ENCODE measurements around the gene CCDC30.

CCDC30 gene

DNA sequence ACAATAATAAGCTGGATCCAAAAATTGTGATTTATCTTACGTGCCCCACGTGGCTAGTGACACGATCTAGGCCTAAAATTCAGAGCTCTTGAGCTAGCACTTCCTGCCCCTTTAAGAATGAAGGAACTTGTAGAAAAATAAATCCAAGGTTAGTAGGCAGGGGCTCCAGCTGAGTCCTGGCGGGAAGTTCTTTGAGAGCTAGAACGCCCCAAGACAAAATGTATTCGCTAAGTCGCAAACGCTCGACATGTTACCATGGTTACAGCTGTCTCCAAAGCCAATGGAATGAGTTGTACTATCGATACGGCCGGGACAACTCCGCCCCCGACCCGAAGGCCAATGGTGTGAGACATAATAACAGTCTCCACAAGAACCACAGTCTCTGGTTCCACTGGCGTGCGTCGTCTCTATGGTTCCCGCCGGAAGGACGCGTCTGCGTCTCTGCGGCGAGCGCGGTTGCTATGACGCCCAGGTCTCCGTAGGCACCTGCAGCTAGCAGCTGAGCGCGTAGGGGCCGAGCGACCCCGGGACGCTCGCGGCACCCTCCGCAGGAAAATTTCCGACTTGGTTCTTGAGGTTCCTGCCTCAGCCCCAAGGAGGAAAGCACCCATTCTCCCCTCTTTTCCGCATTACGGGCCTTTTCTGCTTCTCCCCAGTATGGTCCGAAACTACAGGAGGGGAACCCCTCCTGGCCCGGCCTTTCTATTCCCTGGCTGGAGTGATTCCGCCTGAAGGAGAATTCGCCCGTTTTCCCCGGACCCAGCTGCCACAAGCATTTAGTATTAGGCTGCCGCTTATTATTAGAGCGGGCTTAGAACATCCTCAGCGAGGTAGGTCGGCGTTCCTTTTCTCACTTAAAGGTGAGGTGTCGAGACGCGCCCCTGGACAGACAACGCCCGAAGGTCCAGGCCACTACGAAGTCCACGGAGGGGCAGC, at the start of gene CCDC30:
Gene CCDC30 (plus strand): TSS at position 459 of the 936 bp plus-strand sequence. CDS start 17,266 bp downstream, outside the sequence.
- Histone ChIP-seq H3K36me3 (ENCODE audit: insufficient read depth, low read length) (peaks cover 3% of the 10 kb centered on the region), H3K4me1 (ENCODE audit: insufficient read depth, low read length) (peaks cover 17% of the 10 kb centered on the region), H2AFZ (ENCODE audit: low read depth, low read length) (peak within 1 kb of the TSS; percentile 91), H3K4me3 (ENCODE audit: low read length) (peak within 1 kb of the TSS; percentile 91), H3K27me3 (ENCODE audit: insufficient read depth, low read length) (no peaks in the 10 kb centered on the region), H3K9me3 (ENCODE audit: low read length) (no peaks in the 10 kb centered on the region)

- Histone ChIP-seq H3K4me1 (ENCODE audit: insufficient read depth, low read length) (peaks cover 3% of the 10 kb centered on the region), H2AFZ (ENCODE audit: low read depth, low read length) (no peak overlapping the region), H3K36me3 (ENCODE audit: insufficient read depth, low read length) (no peaks in the 10 kb centered on the region), H3K27me3 (ENCODE audit: insufficient read depth, low read length) (no peaks in the 10 kb centered on the region), H3K4me3 (ENCODE audit: low read length) (no peak overlapping the region), H3K9me3 (ENCODE audit: low read length) (no peaks in the 10 kb centered on the region)
Measured at GRCh38 chr1:42414551-42415496, 48.3 kb upstream of the CCDC30 start.

DNA sequence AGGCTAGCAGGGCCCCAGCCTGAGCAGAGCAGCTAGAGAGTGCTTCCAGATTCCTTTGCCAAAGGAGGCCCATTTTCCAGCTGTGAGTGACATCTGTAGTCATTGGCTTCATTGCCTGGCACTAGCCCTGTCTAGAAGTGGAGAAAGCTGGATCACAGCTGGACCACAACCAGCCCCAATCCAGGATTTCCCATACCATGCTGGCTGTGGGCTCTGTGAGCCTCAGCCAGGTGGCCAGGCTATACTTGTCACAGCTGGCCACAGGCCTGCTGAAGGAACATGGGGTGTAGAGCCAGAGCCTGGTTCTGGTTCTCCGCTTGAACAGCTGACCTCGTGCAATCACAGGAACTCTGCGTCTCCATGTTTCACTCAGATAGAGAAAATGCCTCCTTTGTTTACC, 45.9 kb upstream of the CCDC30 start:
- no peak overlapping the region for H3K4me3 ChIP-seq (ENCODE audit: low read length)
- H3K9me3 ChIP-seq (ENCODE audit: low read length) = no peaks in the 10 kb centered on the region
- no peaks in the 10 kb centered on the region for H3K27me3 ChIP-seq (ENCODE audit: insufficient read depth, low read length)
- peaks cover 14% of the 10 kb centered on the region for H3K4me1 ChIP-seq (ENCODE audit: insufficient read depth, low read length)
- H3K36me3 ChIP-seq (ENCODE audit: insufficient read depth, low read length) = no peaks in the 10 kb centered on the region
- H2AFZ ChIP-seq (ENCODE audit: low read depth, low read length) = no peak overlapping the region

DNA sequence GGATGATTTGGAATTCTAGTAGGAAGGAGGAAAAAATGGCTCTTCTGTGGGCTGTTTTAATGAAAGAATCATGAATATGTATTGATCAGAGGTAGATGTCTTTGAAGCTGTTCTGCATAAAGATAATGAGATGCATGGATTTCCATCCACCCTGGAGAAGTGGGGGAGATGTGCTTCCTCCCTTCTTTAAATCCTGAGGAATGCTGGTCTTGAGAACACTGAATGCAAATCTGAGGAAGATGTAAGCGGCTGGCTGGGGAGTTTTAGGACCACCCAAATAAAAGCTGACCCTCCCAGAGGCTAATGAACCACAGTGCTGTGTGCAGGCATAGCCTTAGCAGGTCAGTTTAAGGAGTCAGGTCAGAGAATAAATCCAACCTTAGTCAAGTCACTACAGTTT, 44.6 kb upstream of the CCDC30 start:
- Histone ChIP-seq H3K4me3 (ENCODE audit: low read length) (no peak overlapping the region), H3K9me3 (ENCODE audit: low read length) (no peaks in the 10 kb centered on the region), H3K4me1 (ENCODE audit: insufficient read depth, low read length) (peaks cover 28% of the 10 kb centered on the region), H2AFZ (ENCODE audit: low read depth, low read length) (no peak overlapping the region), H3K36me3 (ENCODE audit: insufficient read depth, low read length) (no peaks in the 10 kb centered on the region), H3K27me3 (ENCODE audit: insufficient read depth, low read length) (no peaks in the 10 kb centered on the region)

DNA sequence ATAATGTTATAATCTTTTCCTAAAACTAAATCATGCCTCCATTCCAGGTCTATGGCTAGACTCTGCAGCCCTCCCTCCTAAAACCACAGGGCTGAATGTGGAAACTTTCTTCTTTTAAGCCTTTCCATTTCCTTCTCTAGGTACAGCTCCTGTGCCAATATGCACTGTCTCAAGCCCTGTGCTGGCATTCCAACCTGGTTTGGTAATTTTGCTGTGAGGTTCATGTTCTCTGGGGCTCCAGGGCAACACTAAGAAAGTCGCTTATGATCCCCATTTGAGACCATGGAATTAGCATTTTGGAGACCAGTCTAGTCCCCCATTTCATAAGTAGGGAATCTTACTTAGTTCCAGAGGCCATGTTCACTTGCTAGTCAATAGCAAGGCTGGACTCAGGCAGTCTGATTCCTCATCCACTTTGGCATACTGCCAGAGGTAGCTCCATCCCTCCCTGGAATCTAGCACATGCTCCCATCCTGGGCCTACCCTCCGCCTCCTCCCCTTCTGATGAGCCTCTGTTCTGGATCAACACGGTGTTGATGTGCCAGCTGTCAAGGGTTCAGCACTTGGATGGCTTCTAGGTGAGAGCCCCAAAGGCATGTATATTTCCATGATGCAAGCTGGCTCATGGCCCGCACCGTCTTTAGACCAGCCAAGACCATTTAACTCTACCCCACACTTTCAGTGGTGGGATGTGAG, 43.8 kb upstream of the CCDC30 start:
- H3K9me3 ChIP-seq (ENCODE audit: low read length) = no peaks in the 10 kb centered on the region
- no peak overlapping the region for H2AFZ ChIP-seq (ENCODE audit: low read depth, low read length)
- H3K4me1 ChIP-seq (ENCODE audit: insufficient read depth, low read length) = peaks cover 30% of the 10 kb centered on the region
- H3K27me3 ChIP-seq (ENCODE audit: insufficient read depth, low read length) = no peaks in the 10 kb centered on the region
- no peaks in the 10 kb centered on the region for H3K36me3 ChIP-seq (ENCODE audit: insufficient read depth, low read length)
- no peak overlapping the region for H3K4me3 ChIP-seq (ENCODE audit: low read length)

GRCh38 chr1:42420121-42420520, 43.0 kb upstream of the CCDC30 start:
- no peaks in the 10 kb centered on the region for H3K36me3 ChIP-seq (ENCODE audit: insufficient read depth, low read length)
- no peaks in the 10 kb centered on the region for H3K9me3 ChIP-seq (ENCODE audit: low read length)
- H3K27me3 ChIP-seq (ENCODE audit: insufficient read depth, low read length) = no peaks in the 10 kb centered on the region
- H3K4me3 ChIP-seq (ENCODE audit: low read length) = no peak overlapping the region
- H3K4me1 ChIP-seq (ENCODE audit: insufficient read depth, low read length) = peaks cover 30% of the 10 kb centered on the region
- H2AFZ ChIP-seq (ENCODE audit: low read depth, low read length) = no peak overlapping the region

DNA sequence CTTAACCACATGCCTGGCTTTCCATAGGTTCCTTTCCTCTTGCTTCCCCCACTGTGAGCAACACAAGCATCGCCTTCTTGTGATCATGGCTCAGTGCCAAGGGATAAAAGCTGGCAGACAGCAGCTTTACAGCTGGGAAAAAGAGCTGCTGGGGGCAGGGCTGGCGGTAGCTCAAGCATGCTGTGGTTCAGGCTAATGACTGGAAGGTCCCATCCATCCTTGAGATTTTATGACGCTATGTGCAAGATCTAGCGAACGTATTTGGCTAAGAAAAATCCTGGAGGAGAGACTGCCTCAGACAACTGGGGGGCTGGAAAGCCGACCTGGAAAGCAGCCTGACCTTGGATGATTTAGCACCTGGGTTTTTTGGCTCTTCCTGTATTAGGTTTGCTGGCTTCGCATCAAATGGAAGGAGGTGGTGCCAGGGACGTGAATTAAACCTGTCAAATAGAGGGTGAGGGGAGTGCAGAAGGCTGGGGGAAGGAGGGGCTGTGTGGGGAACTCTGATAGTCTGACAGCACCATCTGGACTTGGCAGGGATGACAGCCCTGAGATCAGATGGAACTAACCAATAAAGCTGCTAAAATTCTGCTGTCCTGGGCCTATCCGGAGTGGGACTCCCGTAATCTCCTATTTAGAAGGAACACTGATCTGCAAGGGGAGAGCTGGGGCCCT, 42.0 kb upstream of the CCDC30 start:
- no peaks in the 10 kb centered on the region for H3K9me3 ChIP-seq (ENCODE audit: low read length)
- H3K27me3 ChIP-seq (ENCODE audit: insufficient read depth, low read length) = no peaks in the 10 kb centered on the region
- peaks cover 30% of the 10 kb centered on the region for H3K4me1 ChIP-seq (ENCODE audit: insufficient read depth, low read length)
- H3K36me3 ChIP-seq (ENCODE audit: insufficient read depth, low read length) = no peaks in the 10 kb centered on the region
- H3K4me3 ChIP-seq (ENCODE audit: low read length) = no peak overlapping the region
- H2AFZ ChIP-seq (ENCODE audit: low read depth, low read length) = no peak overlapping the region

GRCh38 chr1:42422737-42423136, 40.3 kb upstream of the CCDC30 start:
- Histone ChIP-seq H3K36me3 (ENCODE audit: insufficient read depth, low read length) (no peaks in the 10 kb centered on the region), H3K27me3 (ENCODE audit: insufficient read depth, low read length) (no peaks in the 10 kb centered on the region), H3K4me1 (ENCODE audit: insufficient read depth, low read length) (peaks cover 30% of the 10 kb centered on the region), H3K4me3 (ENCODE audit: low read length) (no peak overlapping the region), H2AFZ (ENCODE audit: low read depth, low read length) (no peak overlapping the region), H3K9me3 (ENCODE audit: low read length) (no peaks in the 10 kb centered on the region)

- Histone ChIP-seq H3K9me3 (ENCODE audit: low read length) (no peaks in the 10 kb centered on the region), H3K4me1 (ENCODE audit: insufficient read depth, low read length) (peaks cover 28% of the 10 kb centered on the region), H3K36me3 (ENCODE audit: insufficient read depth, low read length) (no peaks in the 10 kb centered on the region), H3K27me3 (ENCODE audit: insufficient read depth, low read length) (no peaks in the 10 kb centered on the region), H2AFZ (ENCODE audit: low read depth, low read length) (no peak overlapping the region), H3K4me3 (ENCODE audit: low read length) (no peak overlapping the region)
Measured at GRCh38 chr1:42423681-42424080, 39.4 kb upstream of the CCDC30 start.

GRCh38 chr1:42424201-42424600, 38.9 kb upstream of the CCDC30 start:
- Histone ChIP-seq H2AFZ (ENCODE audit: low read depth, low read length) (no peak overlapping the region), H3K36me3 (ENCODE audit: insufficient read depth, low read length) (no peaks in the 10 kb centered on the region), H3K4me3 (ENCODE audit: low read length) (no peak overlapping the region), H3K27me3 (ENCODE audit: insufficient read depth, low read length) (no peaks in the 10 kb centered on the region), H3K9me3 (ENCODE audit: low read length) (no peaks in the 10 kb centered on the region), H3K4me1 (ENCODE audit: insufficient read depth, low read length) (peaks cover 26% of the 10 kb centered on the region)

DNA sequence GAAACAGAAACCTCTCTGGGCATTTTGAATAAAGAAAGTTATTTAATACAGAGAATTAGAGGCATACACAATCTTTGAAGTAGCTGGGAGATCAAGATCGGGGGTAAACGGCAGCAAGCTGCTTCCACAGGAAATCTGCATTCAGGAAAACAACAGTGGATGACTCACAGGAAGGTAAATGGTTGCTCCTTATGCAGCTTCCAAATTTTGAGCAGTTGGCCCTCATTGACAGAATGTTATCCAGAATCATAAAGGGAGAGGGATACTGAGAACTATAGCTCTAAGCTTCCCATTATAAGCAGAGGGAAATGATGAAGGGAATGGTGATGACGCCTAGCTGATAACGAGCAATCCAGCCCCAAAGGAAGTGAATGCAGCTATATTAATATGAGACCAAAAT, 35.8 kb upstream of the CCDC30 start:
- Histone ChIP-seq H3K36me3 (ENCODE audit: insufficient read depth, low read length) (no peaks in the 10 kb centered on the region), H3K27me3 (ENCODE audit: insufficient read depth, low read length) (no peaks in the 10 kb centered on the region), H3K4me1 (ENCODE audit: insufficient read depth, low read length) (peaks cover 14% of the 10 kb centered on the region), H2AFZ (ENCODE audit: low read depth, low read length) (no peak overlapping the region), H3K4me3 (ENCODE audit: low read length) (no peak overlapping the region), H3K9me3 (ENCODE audit: low read length) (no peaks in the 10 kb centered on the region)

DNA sequence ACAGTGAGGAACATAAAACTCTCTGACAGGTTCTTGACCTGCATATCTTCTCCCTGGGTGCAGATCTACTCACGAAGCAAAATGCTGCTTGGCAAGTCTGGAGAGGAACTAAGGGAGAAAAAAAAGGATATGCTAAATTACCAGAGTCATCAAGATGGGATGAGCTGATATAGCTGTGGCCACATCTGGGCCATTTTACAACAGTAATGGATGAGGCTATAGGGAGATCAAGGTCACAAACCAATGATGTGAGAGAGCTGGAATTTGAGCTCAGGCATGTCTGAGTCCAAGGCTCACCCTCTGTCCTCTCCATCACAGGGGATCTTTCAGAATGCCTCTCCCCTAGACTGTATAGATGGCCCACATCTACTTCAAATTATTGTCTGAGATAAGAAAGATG, 33.5 kb upstream of the CCDC30 start:
- no peak overlapping the region for H2AFZ ChIP-seq (ENCODE audit: low read depth, low read length)
- H3K36me3 ChIP-seq (ENCODE audit: insufficient read depth, low read length) = no peaks in the 10 kb centered on the region
- H3K27me3 ChIP-seq (ENCODE audit: insufficient read depth, low read length) = no peaks in the 10 kb centered on the region
- H3K4me1 ChIP-seq (ENCODE audit: insufficient read depth, low read length) = no peaks in the 10 kb centered on the region
- no peak overlapping the region for H3K4me3 ChIP-seq (ENCODE audit: low read length)
- no peaks in the 10 kb centered on the region for H3K9me3 ChIP-seq (ENCODE audit: low read length)

Data from neuron (in vitro differentiated cells).